ENCODE data around the gene ZNF662.

The ZNF662 gene

GRCh38 chr3:42936157-42936981, 30.4 kb downstream of the ZNF662 start:
- no peak for DNase-seq (ENCODE audit: low spot score)

GRCh38 chr3:42937334-42937733, 31.4 kb downstream of the ZNF662 start:
- no peak for DNase-seq (ENCODE audit: low spot score)

- DNase-seq (ENCODE audit: low spot score), result no peak
These were observed 36.8 kb downstream of the ZNF662 start for GRCh38 chr3:42942693-42943092.

GRCh38 chr3:42946050-42946449, 40.1 kb downstream of the ZNF662 start:
- no peak for DNase-seq (ENCODE audit: low spot score)

- DNase-seq (ENCODE audit: low spot score), result no peak
These were observed 51.6 kb downstream of the ZNF662 start for GRCh38 chr3:42957573-42957972.

- no peak for DNase-seq (ENCODE audit: low spot score)
These were observed 54.3 kb downstream of the ZNF662 start for GRCh38 chr3:42960282-42960681.

GRCh38 chr3:42960786-42961185, 54.8 kb downstream of the ZNF662 start:
- DNase-seq (ENCODE audit: low spot score), result no peak

GRCh38 chr3:42961633-42962032, 55.7 kb downstream of the ZNF662 start:
- DNase-seq (ENCODE audit: low spot score), result peak; percentile 32

GRCh38 chr3:42963269-42963668, 57.3 kb downstream of the ZNF662 start:
- DNase-seq (ENCODE audit: low spot score), result no peak

- no peak for DNase-seq (ENCODE audit: low spot score)
These were observed 58.3 kb downstream of the ZNF662 start for GRCh38 chr3:42964266-42964665.
